ENCODE data around the gene NANOS2. TPM values are rescaled to one million over a fixed set of nuclear protein-coding genes. Genes with fewer than 3 reads are reported as not detected.
"Not testable (repeated sequence)": the region's sequence is repeated elsewhere in the genome, so short reads cannot be mapped to it uniquely, and the experiment has no call there.

The NANOS2 gene
- total and polyA plus RNA-seq, 8 donors: not detected

- Histone ChIP-seq H3K36me3 (peaks cover 30 to 60% (median 48%) of the 10 kb centered on the region in 4 donors), H3K4me1 (peaks cover 13 to 25% (median 21%) of the 10 kb centered on the region in 4 donors), H3K9me3 (no peaks in the 10 kb centered on the region), H3K27ac (no peak overlapping the region), H3K27me3 (no peaks in the 10 kb centered on the region), H3K4me3 (no peak overlapping the region)
- intact Hi-C loops (cut with DNase I; ENCODE audit: low total_unique reads): no loop called here
- DNase-seq: no peak
- TF ChIP-seq EP300 (IDR thresholded peaks at IDR 0.05): no peak
- TF ChIP-seq POLR2A (IDR thresholded peaks at IDR 0.05): no peak
- TF ChIP-seq CTCF (IDR thresholded peaks at IDR 0.05): no peak
- no peak for TF ChIP-seq POLR2AphosphoS5 (IDR thresholded peaks at IDR 0.05)
- 90 to 94% (median 92%) methylated on average over 8 of the region's 8 CpGs for WGBS, 5 donors
These were observed 17.2 kb downstream of the NANOS2 start for GRCh38 chr19:45897261-45897812.

GRCh38 chr19:45895983-45896599, 18.5 kb downstream of the NANOS2 start:
- H3K4me3 ChIP-seq; intact Hi-C loops (cut with DNase I; ENCODE audit: low total_unique reads); H3K27ac ChIP-seq; H3K27me3 ChIP-seq; H3K9me3 ChIP-seq; DNase-seq: not testable (repeated sequence)
- WGBS, 5 donors: 87 to 95% (median 94%) methylated on average over 12 of the region's 12 CpGs
- H3K4me1 ChIP-seq: peaks cover 6 to 14% (median 10%) of the 10 kb centered on the region in 4 donors
- peaks cover 30 to 72% (median 53%) of the 10 kb centered on the region in 4 donors for H3K36me3 ChIP-seq

DNA sequence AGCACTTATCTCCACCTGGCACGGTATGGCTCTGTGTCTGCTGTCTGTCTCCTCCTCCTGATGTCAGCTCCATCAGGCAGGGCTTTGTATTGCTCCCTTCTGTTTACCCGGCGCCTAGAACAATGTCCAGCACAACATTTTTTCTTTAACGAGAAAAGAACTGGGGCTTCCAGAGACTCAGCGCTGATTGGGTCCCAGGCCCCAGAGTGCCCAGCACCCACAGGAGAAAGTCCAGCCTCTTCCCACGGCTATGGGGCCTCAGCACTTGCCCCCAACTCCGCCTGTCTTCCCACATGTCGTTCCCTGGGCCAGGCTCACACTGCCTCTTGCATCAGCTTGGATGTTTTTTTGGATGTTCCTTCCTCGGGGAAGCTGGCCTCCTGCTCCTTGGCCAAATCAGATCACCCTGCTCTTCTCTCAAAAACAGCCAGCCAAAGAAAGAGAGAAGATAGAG, 19.0 kb downstream of the NANOS2 start:
- no peak for DNase-seq
- Histone ChIP-seq H3K27ac (no peak overlapping the region), H3K36me3 (peaks cover 30 to 78% (median 58%) of the 10 kb centered on the region in 4 donors), H3K9me3 (no peaks in the 10 kb centered on the region), H3K27me3 (no peaks in the 10 kb centered on the region), H3K4me3 (no peak overlapping the region), H3K4me1 (peaks cover under 1 to 9% (median 4%) of the 10 kb centered on the region in 4 donors)
- intact Hi-C loops (cut with DNase I; ENCODE audit: low total_unique reads): no loop called here
- WGBS, 5 donors: 82 to 88% (median 84%) methylated on average over 9 of the region's 9 CpGs
- no peak for TF ChIP-seq EP300 (IDR thresholded peaks at IDR 0.05)

DNA sequence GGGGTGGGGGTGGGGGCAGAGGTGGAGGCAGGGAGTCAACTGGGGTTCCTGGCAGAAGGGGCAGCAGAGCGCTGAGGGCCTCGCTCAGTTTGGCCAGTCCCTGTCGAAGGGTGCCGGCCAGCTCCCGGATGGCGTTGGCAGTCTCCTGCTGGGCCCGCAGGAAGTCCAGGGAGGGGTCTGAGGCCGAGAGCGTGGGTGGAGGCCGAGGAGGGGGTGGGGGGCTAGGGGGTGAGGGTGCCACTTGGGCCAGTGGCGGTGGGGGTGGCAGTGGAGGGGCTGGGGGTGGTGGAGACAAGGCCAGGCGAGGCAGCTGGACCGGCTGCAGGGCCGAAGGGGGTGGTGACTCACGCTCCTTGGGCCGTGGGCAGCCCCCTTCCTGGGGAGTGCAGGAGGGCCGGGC, 23.7 kb downstream of the NANOS2 start:
- DNase-seq: no peak
- Histone ChIP-seq H3K27me3 (no peaks in the 10 kb centered on the region), H3K36me3 (peaks cover 4 to 51% (median 32%) of the 10 kb centered on the region in 4 donors), H3K27ac (no peak overlapping the region), H3K4me1 (peaks cover 0 to 12% (median 11%) of the 10 kb centered on the region in 4 donors), H3K4me3 (no peak overlapping the region), H3K9me3 (no peaks in the 10 kb centered on the region)
- 83 to 92% (median 87%) methylated on average over 2 to 17 of the region's 17 CpGs for WGBS, 5 donors
- no peak for TF ChIP-seq CTCF (IDR thresholded peaks at IDR 0.05)
- intact Hi-C loops (cut with DNase I; ENCODE audit: low total_unique reads): no loop called here

GRCh38 chr19:45889210-45889885, 25.2 kb downstream of the NANOS2 start:
- no peaks in the 10 kb centered on the region for H3K27me3 ChIP-seq
- DNase-seq: no peak
- no peak overlapping the region for H3K27ac ChIP-seq
- intact Hi-C loops (cut with DNase I; ENCODE audit: low total_unique reads): no loop called here
- H3K9me3 ChIP-seq: no peaks in the 10 kb centered on the region
- no peak overlapping the region for H3K4me3 ChIP-seq
- WGBS, 5 donors: 57 to 65% (median 62%) methylated on average over 6 of the region's 6 CpGs
- peaks cover 0 to 40% (median 22%) of the 10 kb centered on the region in 4 donors for H3K36me3 ChIP-seq
- TF ChIP-seq POLR2A (IDR thresholded peaks at IDR 0.05) (no peak), EP300 (IDR thresholded peaks at IDR 0.05) (no peak), CTCF (IDR thresholded peaks at IDR 0.05) (no peak), POLR2AphosphoS5 (IDR thresholded peaks at IDR 0.05) (no peak)
- H3K4me1 ChIP-seq: peaks cover 10 to 24% (median 24%) of the 10 kb centered on the region in 4 donors

Data from stomach (tissue), 9 donors.